Aorta (tissue), 5 donors: ENCODE data around the gene AGXT. TPM values are rescaled to one million over a fixed set of nuclear protein-coding genes. Genes with fewer than 3 reads are reported as not detected.

Experiments used
- ATAC-seq: fragments of 200-7000 bp; cut with Tn5 transposase; one replicate; pipeline ENCODE4 v1.9.1; 2022; ENCODE audit warnings: moderate library complexity; ENCODE audit not compliant: low FRiP score
- DNase-seq, 2 donors: peaks; one replicate each; pipeline ENCODE4 v3.0.0-alpha.2; 2020
- H3K27ac ChIP-seq, 2 donors: one replicate each; pipeline ENCODE4 v1.5.1; 2013; ENCODE audit warnings: low read length in 2 of 2, mild to moderate bottlenecking in 2 of 2, moderate library complexity in 2 of 2, control low read depth in 1 of 2, inconsistent platforms in 1 of 2, low read depth in 1 of 2
- H3K27me3 ChIP-seq, 2 donors: one replicate each; pipeline ENCODE4 v1.6.1; 2013; ENCODE audit warnings: control low read depth in 1 of 2, low read length in 1 of 2, mild to moderate bottlenecking in 1 of 2, moderate library complexity in 1 of 2; ENCODE audit not compliant: insufficient read depth in 2 of 2, control insufficient read depth in 1 of 2
- H3K36me3 ChIP-seq, 2 donors: one replicate each; pipeline ENCODE4 v1.6.1; 2013; ENCODE audit warnings: control low read depth in 1 of 2, low read length in 1 of 2, mild to moderate bottlenecking in 1 of 2; ENCODE audit not compliant: insufficient read depth in 2 of 2, control insufficient read depth in 1 of 2
- H3K4me1 ChIP-seq, 2 donors: one replicate each; pipeline ENCODE4 v1.6.1; 2013; ENCODE audit warnings: low read length in 2 of 2, control low read depth in 1 of 2, mild to moderate bottlenecking in 1 of 2, moderate library complexity in 1 of 2; ENCODE audit not compliant: insufficient read depth in 2 of 2, control insufficient read depth in 1 of 2
- H3K4me3 ChIP-seq, 2 donors: one replicate each; pipeline ENCODE4 v1.5.1; 2013; ENCODE audit warnings: low read length in 2 of 2, control low read depth in 1 of 2, mild to moderate bottlenecking in 1 of 2
- H3K9me3 ChIP-seq: one replicate; pipeline ENCODE4 v1.6.1; 2013; ENCODE audit warnings: mild to moderate bottlenecking, low read length; ENCODE audit not compliant: control insufficient read depth
- WGBS, 2 donors: extraction: QIAGEN DNeasy Blood & Tissue Kit; methylation state at CpG; one replicate each; pipeline ENCODE4 v1.1.7; 2013; 5-methylcytosine and 5-hydroxymethylcytosine counted together
- intact Hi-C, 2 donors: fragments of 100-400 bp; cut with DNase I; formaldehyde crosslinking; loops; one replicate each; pipeline versions ENCODE4 v1.14.2 to v1.15.0; 2022
- long read RNA-seq, 2 donors: library from polyadenylated mRNA; unstranded; transcript quantifications; one replicate each; pipeline ENCODE4 v2.0.0, GENCODE V29; 2020 to 2021
- polyA plus RNA-seq, 2 donors: library from polyadenylated mRNA; stranded (reverse); fragments of 200-250 nt; gene quantifications; one replicate each; pipeline ENCODE4 v1.2.3, GENCODE V29; 2013
- total RNA-seq, 2 donors: library from RNA; stranded (reverse); fragmentation: NEBNext Ultra II Directional; extraction: Animal tissue kit (Norgen Biotek cat#: 25700); gene quantifications; one replicate each; pipeline ENCODE4 v1.2.1, GENCODE V29; 2021
- donor health status: healthy with polysubstance abuse.
- donor health status: Bipolar disorder and iron deficiency.
- donor health status: DM: no; HTN: no; CAD: no.
- donor health status: DM: no; HTN: no; CAD: no.
- donor health status: DM: yes; HTN: yes; CAD: no.

AGXT gene
- total RNA-seq, result not detected
- polyA plus RNA-seq, result not detected
- long read RNA-seq, donor 1, result 0 reads
- long read RNA-seq, donor 2, result 0 reads

DNA sequence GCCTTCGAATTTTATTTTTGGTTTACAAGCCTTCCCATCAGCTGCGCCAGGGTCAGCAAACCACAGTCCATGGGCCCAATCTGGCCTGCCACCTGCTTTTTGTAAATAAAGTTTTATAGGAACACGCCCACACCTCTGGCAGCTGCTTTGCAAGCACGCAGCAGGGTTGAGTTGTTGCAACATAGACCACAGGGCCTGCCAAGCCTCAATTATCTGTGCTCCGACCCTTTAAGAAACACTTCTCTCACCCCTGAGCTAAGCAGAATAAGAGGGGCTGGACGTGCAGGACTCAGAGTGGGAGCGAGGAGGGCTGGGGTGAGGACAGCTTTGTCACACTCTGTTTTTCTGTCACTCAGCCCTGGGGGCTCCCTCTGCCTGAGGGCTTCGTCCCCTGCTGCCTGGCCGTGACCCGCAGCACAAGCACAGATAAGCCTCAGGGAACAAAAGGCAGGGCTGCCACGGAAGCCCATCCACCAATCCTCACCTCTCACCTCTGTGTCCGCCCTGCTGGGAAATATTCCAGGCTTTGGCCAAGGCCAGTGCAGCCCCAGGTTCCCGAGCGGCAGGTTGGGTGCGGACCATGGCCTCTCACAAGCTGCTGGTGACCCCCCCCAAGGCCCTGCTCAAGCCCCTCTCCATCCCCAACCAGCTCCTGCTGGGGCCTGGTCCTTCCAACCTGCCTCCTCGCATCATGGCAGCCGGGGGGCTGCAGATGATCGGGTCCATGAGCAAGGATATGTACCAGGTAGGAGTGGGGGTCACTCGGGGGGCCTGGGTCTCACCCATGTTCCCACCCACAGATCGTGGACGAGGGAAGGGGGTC, at the start of gene AGXT:
TSS of gene AGXT (plus strand) at position 539 of the 823 bp plus-strand sequence. CDS start at position 581, 42 bp downstream.
- Histone ChIP-seq H3K9me3 (no peaks in the 10 kb centered on the region), H3K27ac (no peak within 1 kb of the TSS), H3K4me3 (no peak within 1 kb of the TSS), H3K36me3 (no peaks in the 10 kb centered on the region), H3K27me3 (no peaks in the 10 kb centered on the region), H3K4me1 (no peaks in the 10 kb centered on the region)
- intact Hi-C loops, result no loop called here
- WGBS, 2 donors, result 79 to 81% methylated on average over 21 of the region's 21 CpGs
- DNase-seq, result no peak
- ATAC-seq, result no peak

- no peak overlapping the region for H3K27ac ChIP-seq
- intact Hi-C loops, result no loop called here
Observed at GRCh38 chr2:240819126-240819857, 49.3 kb upstream of the AGXT start.

DNA sequence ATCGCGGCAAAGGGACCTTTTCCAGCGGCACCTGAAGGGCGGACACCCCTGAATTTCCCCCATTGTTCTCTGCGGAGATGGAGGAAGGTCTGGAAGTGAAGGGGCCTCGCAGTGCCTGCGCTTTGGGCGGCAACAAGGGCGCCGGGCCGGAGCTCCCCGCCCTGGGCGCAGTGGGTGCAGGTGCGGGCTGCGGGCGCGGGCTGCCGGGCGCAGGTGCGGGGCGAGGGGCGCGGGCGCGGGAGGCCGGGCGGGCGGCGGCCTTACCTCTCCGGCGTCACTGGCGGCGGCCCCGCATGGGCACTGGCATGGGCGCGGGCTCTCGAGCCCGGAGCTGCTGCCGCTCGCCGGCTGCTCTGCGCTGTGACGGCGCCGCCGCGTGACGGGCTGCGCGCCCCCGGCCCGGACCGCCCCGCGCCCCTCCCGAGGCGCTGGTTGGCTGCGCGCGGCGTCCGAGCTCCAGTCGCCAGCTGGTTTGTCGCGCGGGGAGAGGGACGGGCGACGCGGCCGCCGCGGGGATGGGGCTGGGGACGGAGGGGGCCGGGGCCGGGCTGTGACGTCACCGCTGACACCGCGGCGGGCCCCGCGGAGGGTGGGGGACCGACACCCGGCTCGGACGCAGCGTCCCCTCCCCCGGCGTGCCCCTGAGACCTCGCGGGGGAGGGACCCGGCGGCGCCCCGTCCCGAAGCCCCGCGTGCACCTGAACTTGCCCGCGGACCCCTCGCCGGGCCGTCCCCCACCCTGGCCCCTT, 48.6 kb upstream of the AGXT start, which contains the start of gene KIF1A:
TSS of gene KIF1A (minus strand) at position 362 of the 749 bp plus-strand sequence. CDS start 22,467 bp downstream, outside the sequence.
- no peaks in the 10 kb centered on the region for H3K4me1 ChIP-seq
- H3K27me3 ChIP-seq, result peaks cover 0 to 5% of the 10 kb centered on the region in 2 donors
- H3K4me3 ChIP-seq, result peak within 1 kb of the TSS; percentile 16 to 18
- H3K9me3 ChIP-seq, result peaks cover 3% of the 10 kb centered on the region
- intact Hi-C loops, result no loop called here
- 1 to 2% methylated on average over 31 to 104 of the region's 104 CpGs for WGBS, 2 donors
- no peaks in the 10 kb centered on the region for H3K36me3 ChIP-seq
- ATAC-seq, result no peak
- H3K27ac ChIP-seq, result no peak within 1 kb of the TSS
- DNase-seq, result no peak

More at GRCh38 chr2:240819126-240819857, 49.3 kb upstream of the AGXT start:
- Histone ChIP-seq H3K4me3 (peak overlapping the region; percentile 16 to 18), H3K4me1 (no peaks in the 10 kb centered on the region), H3K27me3 (peaks cover 0 to 5% of the 10 kb centered on the region in 2 donors), H3K9me3 (peaks cover 3% of the 10 kb centered on the region), H3K36me3 (no peaks in the 10 kb centered on the region)
- 0 to 2% methylated on average over 75 to 81 of the region's 81 CpGs for WGBS, 2 donors
- DNase-seq, result no peak
- no peak for ATAC-seq

DNA sequence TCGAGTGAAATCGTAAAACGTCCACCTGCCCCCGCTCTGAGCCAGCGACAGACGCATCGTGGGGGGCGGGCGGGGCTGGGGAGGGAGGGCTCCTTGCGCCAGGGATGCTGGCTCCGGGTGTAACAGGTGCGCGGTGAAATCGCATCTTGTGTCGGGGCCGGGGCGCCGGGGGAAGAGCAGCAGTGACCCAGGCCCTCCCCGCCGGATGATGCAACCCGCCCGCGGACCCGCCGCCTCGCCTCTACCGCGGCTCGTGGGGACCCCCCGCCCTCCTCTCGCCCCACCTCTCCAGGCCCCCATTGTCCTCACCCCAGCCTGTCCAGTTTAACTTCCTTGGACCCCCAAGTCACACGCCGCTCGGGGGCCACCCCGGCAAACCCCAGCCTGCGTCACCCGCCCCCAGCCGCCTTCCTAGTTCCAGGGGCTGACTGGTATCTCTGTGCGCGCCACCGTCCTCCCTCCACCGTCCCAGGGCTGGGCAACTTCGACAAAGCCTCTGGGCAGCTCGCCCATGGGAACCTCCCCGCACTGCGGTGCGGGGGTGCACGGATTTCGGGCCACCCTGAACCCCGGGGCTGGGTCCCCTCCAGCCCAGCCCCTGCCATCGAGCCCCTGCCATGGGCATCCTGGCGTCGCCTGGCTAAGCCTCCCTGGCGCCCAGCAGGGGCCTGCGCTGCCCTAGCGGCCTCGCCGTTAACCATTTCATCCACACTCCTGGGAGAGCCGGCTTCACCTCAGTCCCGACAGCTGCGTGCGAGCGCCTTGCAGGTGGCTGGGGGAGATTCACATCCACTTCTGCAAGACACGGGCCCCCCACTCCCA, 47.8 kb upstream of the AGXT start:
- 2% methylated on average over 57 to 64 of the region's 64 CpGs for WGBS, 2 donors

GRCh38 chr2:240821429-240821778, 47.2 kb upstream of the AGXT start:
- Histone ChIP-seq H3K27ac (no peak overlapping the region), H3K36me3 (no peaks in the 10 kb centered on the region), H3K4me1 (no peaks in the 10 kb centered on the region), H3K9me3 (peaks cover 3% of the 10 kb centered on the region), H3K27me3 (peaks cover 0 to 5% of the 10 kb centered on the region in 2 donors), H3K4me3 (no peak overlapping the region)
- WGBS, 2 donors, result 32 to 38% methylated on average over 7 of the region's 7 CpGs
- ATAC-seq, result no peak
- no peak for DNase-seq
- intact Hi-C loops, result no loop called here

More for the DNA sequence above, 47.8 kb upstream of the AGXT start:
- peaks cover 0 to 5% of the 10 kb centered on the region in 2 donors for H3K27me3 ChIP-seq
- no peak for DNase-seq
- peak overlapping the region in 1 of 2 donors; percentile 12 for H3K4me3 ChIP-seq
- ATAC-seq, result no peak
- no peak overlapping the region for H3K27ac ChIP-seq
- intact Hi-C loops, result no loop called here
- peaks cover 3% of the 10 kb centered on the region for H3K9me3 ChIP-seq
- no peaks in the 10 kb centered on the region for H3K4me1 ChIP-seq
- H3K36me3 ChIP-seq, result no peaks in the 10 kb centered on the region

DNA sequence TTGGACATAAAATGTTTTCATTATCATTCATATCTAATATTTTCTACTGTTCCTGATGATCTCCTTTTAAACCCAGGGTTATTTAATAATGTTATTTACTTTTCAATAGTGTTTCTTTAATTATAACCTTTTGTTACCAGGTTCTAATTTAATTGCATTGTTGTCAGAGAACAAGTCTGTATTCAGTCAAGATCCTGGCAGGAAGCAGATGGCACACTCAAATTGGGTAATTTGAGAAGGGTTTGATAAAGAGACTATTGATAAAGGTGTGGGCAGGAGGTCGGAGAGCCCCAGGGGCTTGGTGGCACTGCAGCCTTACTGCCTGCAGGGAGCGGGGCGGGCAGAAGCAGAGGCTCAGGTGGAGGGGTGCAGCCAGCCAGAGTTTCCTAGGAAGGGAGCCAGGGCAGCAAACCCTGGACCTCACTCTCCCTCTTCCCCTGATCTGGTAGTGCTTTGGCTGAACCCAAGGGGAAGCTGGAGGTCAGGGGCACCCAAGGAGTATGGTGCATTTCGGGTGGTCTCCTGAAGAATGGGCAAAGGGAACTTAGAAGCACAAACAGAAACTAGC, 46.3 kb upstream of the AGXT start:
- intact Hi-C loops, result no loop called here
- no peaks in the 10 kb centered on the region for H3K4me1 ChIP-seq
- peaks cover 3% of the 10 kb centered on the region for H3K9me3 ChIP-seq
- no peak overlapping the region for H3K27ac ChIP-seq
- no peaks in the 10 kb centered on the region for H3K36me3 ChIP-seq
- no peak overlapping the region for H3K4me3 ChIP-seq
- H3K27me3 ChIP-seq, result peaks cover 0 to 5% of the 10 kb centered on the region in 2 donors
- DNase-seq (no peak), ATAC-seq (no peak)
- WGBS, 2 donors, result 85 to 87% methylated on average over 4 of the region's 4 CpGs

GRCh38 chr2:240823449-240824336, 44.9 kb upstream of the AGXT start:
- intact Hi-C loops, result no loop called here
- no peak for ATAC-seq
- peaks cover 3% of the 10 kb centered on the region for H3K9me3 ChIP-seq
- H3K4me3 ChIP-seq, result no peak overlapping the region
- 83 to 86% methylated on average over 15 of the region's 15 CpGs for WGBS, 2 donors
- no peaks in the 10 kb centered on the region for H3K4me1 ChIP-seq
- H3K36me3 ChIP-seq, result no peaks in the 10 kb centered on the region
- no peak overlapping the region for H3K27ac ChIP-seq
- no peak for DNase-seq
- peaks cover 0 to 5% of the 10 kb centered on the region in 2 donors for H3K27me3 ChIP-seq
